GM12874 (cell line): ENCODE results near the gene FRMD4B.

Experiments used
- TF ChIP-seq, protein P1 (sequence below): IDR thresholded peaks from 2 replicates; pipeline ENCODE4 v1.5.1; 2011; ENCODE audit warnings: low read depth, mild to moderate bottlenecking, control low read depth, low read length, moderate library complexity; ENCODE audit not compliant: insufficient read depth

The FRMD4B gene

DNA sequence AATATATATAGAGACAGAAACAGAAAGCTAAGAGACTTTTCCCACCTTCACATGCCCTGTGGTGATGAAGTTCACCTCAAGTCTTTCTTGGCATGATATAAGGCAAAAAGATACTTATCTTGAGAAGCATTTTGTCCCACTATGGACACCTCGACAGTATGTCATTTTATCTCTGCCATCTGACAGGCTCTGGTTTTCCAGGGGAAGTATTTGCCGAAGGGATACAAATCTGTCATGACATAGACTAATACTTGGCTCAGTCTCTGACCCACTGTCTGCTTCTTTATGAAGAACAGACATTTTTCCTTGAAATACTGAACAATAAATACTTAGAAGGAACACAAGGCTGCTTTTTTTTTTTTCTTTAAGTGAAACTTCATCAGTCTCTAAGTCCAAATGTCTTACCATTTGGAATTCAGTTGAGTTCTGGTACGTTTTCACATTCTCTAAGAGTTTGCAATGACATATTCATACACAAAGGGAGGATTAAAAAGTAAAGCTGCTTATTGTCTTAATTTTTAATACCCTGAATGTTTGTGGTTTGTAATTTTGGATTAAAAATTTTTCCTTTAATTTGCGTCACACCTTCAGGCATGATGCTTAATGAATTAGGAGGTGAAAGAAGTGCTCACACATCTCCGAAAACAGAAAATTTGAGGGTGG lies 175.7 kb downstream of the FRMD4B start:
- TF ChIP-seq, protein P1, sequence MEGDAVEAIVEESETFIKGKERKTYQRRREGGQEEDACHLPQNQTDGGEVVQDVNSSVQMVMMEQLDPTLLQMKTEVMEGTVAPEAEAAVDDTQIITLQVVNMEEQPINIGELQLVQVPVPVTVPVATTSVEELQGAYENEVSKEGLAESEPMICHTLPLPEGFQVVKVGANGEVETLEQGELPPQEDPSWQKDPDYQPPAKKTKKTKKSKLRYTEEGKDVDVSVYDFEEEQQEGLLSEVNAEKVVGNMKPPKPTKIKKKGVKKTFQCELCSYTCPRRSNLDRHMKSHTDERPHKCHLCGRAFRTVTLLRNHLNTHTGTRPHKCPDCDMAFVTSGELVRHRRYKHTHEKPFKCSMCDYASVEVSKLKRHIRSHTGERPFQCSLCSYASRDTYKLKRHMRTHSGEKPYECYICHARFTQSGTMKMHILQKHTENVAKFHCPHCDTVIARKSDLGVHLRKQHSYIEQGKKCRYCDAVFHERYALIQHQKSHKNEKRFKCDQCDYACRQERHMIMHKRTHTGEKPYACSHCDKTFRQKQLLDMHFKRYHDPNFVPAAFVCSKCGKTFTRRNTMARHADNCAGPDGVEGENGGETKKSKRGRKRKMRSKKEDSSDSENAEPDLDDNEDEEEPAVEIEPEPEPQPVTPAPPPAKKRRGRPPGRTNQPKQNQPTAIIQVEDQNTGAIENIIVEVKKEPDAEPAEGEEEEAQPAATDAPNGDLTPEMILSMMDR, result no peak

GRCh38 chr3:69209413-69209812 lies 176.5 kb downstream of the FRMD4B start:
- TF ChIP-seq, protein P1, result no peak

- TF ChIP-seq, protein P1, result no peak
Observed at GRCh38 chr3:69207031-69207430, 178.9 kb downstream of the FRMD4B start.

DNA sequence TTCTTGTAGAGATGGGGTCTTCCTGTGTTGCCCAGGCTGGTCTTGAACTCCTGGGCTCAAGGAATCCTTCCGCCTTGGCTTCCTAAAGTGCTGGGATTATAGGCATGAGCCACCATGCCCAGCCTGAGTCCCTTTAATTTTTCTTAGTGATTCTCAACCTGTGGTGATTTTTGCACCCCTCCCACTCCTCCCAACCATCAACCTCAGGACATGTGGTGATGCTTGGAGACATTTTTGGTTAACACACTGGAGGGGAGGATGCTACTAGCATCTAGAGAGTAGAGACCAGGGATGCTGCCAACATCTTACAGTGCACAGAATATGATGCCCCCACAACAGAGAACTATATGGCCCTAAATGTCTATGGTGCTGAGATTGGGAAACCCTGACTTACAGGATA lies 180.5 kb downstream of the FRMD4B start:
- TF ChIP-seq, protein P1, result no peak

GRCh38 chr3:69204315-69204957 lies 181.5 kb downstream of the FRMD4B start:
- TF ChIP-seq, protein P1, result no peak

GRCh38 chr3:69203631-69204314 lies 182.1 kb downstream of the FRMD4B start:
- TF ChIP-seq, protein P1, result no peak

DNA sequence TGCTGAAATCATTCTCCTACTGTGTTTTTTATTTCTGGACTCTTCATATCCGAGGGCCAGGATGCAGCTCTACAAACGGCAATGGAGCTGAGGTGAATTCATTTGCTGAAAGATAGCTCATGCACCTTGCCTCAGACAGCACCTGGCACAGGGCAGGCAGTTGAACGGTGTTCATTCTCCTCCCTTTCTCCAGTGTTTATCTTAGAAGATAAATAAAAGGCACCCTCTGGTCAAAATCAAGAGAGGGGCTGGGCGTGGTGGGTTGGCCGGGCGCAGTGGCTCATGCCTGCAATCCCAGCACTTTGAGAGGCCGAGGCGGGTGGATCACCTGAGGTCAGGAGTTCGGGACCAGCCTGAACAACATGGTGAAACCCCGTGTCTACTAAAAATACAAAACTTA lies 184.2 kb downstream of the FRMD4B start:
- TF ChIP-seq, protein P1, result no peak
